IMR-90 (cell line): Measurements from ENCODE around the gene MPZL2.

Experiments used
- FOS ChIP-seq: fragments of 150-350 bp; IDR thresholded peaks from 2 replicates; pipeline ENCODE4 v1.6.1; 2016; ENCODE audit warnings: low read depth, low read length
- POLR2A ChIP-seq: IDR thresholded peaks from 2 replicates; pipeline ENCODE4 v1.6.1; 2012; ENCODE audit warnings: mild to moderate bottlenecking, low read depth, low read length
- TF ChIP-seq, protein P1 (sequence below): conservative IDR thresholded peaks from 2 replicates; pipeline ENCODE4 v1.5.1; 2012; ENCODE audit warnings: mild to moderate bottlenecking, low read depth, low read length, improper control_type of control experiment

DNA sequence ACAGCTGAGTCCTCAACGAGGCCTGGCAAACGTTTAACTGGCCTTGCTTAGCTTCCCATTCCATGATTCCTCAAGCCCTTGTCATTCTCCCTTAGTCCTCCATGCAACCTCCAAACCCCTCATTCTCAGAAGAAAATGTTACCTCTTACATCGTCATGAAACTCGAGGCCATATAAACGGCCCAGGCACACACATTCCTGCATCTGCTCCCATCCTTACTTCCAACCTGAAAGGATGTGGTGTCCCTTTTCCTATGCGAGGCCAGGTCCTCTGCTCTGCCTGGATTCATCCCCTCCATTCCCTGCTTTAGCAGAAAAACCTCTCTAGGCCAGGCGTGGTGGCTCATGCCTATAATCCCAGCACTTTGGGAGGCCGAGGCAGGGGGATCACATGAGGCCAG lies 20.9 kb downstream of the MPZL2 start:
- TF ChIP-seq POLR2A (no peak), FOS (no peak)
- TF ChIP-seq, protein P1, sequence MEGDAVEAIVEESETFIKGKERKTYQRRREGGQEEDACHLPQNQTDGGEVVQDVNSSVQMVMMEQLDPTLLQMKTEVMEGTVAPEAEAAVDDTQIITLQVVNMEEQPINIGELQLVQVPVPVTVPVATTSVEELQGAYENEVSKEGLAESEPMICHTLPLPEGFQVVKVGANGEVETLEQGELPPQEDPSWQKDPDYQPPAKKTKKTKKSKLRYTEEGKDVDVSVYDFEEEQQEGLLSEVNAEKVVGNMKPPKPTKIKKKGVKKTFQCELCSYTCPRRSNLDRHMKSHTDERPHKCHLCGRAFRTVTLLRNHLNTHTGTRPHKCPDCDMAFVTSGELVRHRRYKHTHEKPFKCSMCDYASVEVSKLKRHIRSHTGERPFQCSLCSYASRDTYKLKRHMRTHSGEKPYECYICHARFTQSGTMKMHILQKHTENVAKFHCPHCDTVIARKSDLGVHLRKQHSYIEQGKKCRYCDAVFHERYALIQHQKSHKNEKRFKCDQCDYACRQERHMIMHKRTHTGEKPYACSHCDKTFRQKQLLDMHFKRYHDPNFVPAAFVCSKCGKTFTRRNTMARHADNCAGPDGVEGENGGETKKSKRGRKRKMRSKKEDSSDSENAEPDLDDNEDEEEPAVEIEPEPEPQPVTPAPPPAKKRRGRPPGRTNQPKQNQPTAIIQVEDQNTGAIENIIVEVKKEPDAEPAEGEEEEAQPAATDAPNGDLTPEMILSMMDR = no peak
